Large intestine (tissue), 3 donors: ENCODE measurements around the gene RAI1. TPM values are rescaled to one million over a fixed set of nuclear protein-coding genes. Genes with fewer than 3 reads are reported as not detected.

Experiments
- DNase-seq, 2 donors: peaks; one replicate each; pipeline versions ENCODE4 v3.0.0 to v3.0.0-alpha.2; 2013
- H3K27ac ChIP-seq: one replicate; pipeline ENCODE4 v1.5.1; 2013; ENCODE audit warnings: low read length
- H3K27me3 ChIP-seq: 2 replicates; pipeline ENCODE4 v1.6.1; 2013; ENCODE audit warnings: low read length; ENCODE audit not compliant: control insufficient read depth, insufficient read depth
- H3K36me3 ChIP-seq: 2 replicates; pipeline ENCODE4 v1.6.1; 2013; ENCODE audit warnings: low read length; ENCODE audit not compliant: control insufficient read depth, insufficient read depth
- H3K4me1 ChIP-seq: one replicate; pipeline ENCODE4 v1.6.1; 2013; ENCODE audit warnings: low read length; ENCODE audit not compliant: control insufficient read depth, insufficient read depth
- H3K4me3 ChIP-seq: one replicate; pipeline ENCODE4 v1.5.1; 2013; ENCODE audit warnings: low read length
- H3K9me3 ChIP-seq: one replicate; pipeline ENCODE4 v1.6.1; 2013; ENCODE audit warnings: mild to moderate bottlenecking, low read depth, low read length, moderate library complexity; ENCODE audit not compliant: control insufficient read depth
- WGBS: methylation state at CpG from one replicate; pipeline ENCODE4 v1.1.5; 2013; ENCODE audit warnings: low lambda C conversion rate; ENCODE audit not compliant: insufficient coverage; 5-methylcytosine and 5-hydroxymethylcytosine counted together
- polyA plus RNA-seq: library from polyadenylated mRNA; unstranded; fragments of 120-200 nt; gene quantifications from one replicate; pipeline ENCODE4 v1.2.1, GENCODE V29; 2013

Gene RAI1
- polyA plus RNA-seq, 1 donor: 26.2 TPM

- H3K27ac ChIP-seq: no peak overlapping the region
- H3K4me3 ChIP-seq: no peak overlapping the region
- H3K4me1 ChIP-seq: peaks cover 10% of the 10 kb centered on the region
- peaks cover 16% of the 10 kb centered on the region for H3K36me3 ChIP-seq
- no CpG with 5 or more reads among the region's 7 CpGs for WGBS
- peaks cover 3% of the 10 kb centered on the region for H3K9me3 ChIP-seq
- no peak for DNase-seq
- peaks cover 15% of the 10 kb centered on the region for H3K27me3 ChIP-seq
Observed at GRCh38 chr17:17725752-17726457, 44.6 kb downstream of the RAI1 start.

- peaks cover 3% of the 10 kb centered on the region for H3K9me3 ChIP-seq
- peaks cover 15% of the 10 kb centered on the region for H3K27me3 ChIP-seq
- no peak for DNase-seq
- H3K4me1 ChIP-seq: peaks cover 10% of the 10 kb centered on the region
- peaks cover 18% of the 10 kb centered on the region for H3K36me3 ChIP-seq
- no peak overlapping the region for H3K27ac ChIP-seq
- 73% methylated on average over 4 of the region's 6 CpGs for WGBS
- H3K4me3 ChIP-seq: no peak overlapping the region
Observed at GRCh38 chr17:17726458-17727060, 45.3 kb downstream of the RAI1 start.

- H3K36me3 ChIP-seq: peaks cover 21% of the 10 kb centered on the region
- no peak for DNase-seq
- 100% methylated on average over 1 of the region's 13 CpGs for whole genome bisulfite sequencing
- H3K4me1 ChIP-seq: peaks cover 10% of the 10 kb centered on the region
- no peak overlapping the region for H3K4me3 ChIP-seq
- H3K27me3 ChIP-seq: peaks cover 12% of the 10 kb centered on the region
- H3K27ac ChIP-seq: no peak overlapping the region
- H3K9me3 ChIP-seq: peaks cover 1% of the 10 kb centered on the region
Observed at GRCh38 chr17:17727111-17727659, 45.9 kb downstream of the RAI1 start.

GRCh38 chr17:17728146-17728545 lies 46.9 kb downstream of the RAI1 start:
- WGBS: no CpG with 5 or more reads among the region's 10 CpGs
- Histone ChIP-seq H3K27me3 (peaks cover 5% of the 10 kb centered on the region), H3K4me1 (peaks cover 6% of the 10 kb centered on the region), H3K4me3 (no peak overlapping the region), H3K27ac (no peak overlapping the region), H3K9me3 (no peaks in the 10 kb centered on the region), H3K36me3 (peaks cover 24% of the 10 kb centered on the region)
- DNase-seq: no peak

- H3K9me3 ChIP-seq: no peaks in the 10 kb centered on the region
- peaks cover 3% of the 10 kb centered on the region for H3K27me3 ChIP-seq
- H3K4me3 ChIP-seq: no peak overlapping the region
- WGBS: no CpG with 5 or more reads among the region's 10 CpGs
- H3K36me3 ChIP-seq: peaks cover 24% of the 10 kb centered on the region
- no peak for DNase-seq
- peaks cover 4% of the 10 kb centered on the region for H3K4me1 ChIP-seq
- H3K27ac ChIP-seq: no peak overlapping the region
Observed at GRCh38 chr17:17728550-17729251, 47.4 kb downstream of the RAI1 start.

- no peak overlapping the region for H3K4me3 ChIP-seq
- WGBS: no CpG with 5 or more reads among the region's 5 CpGs
Observed at GRCh38 chr17:17729620-17730249, 48.5 kb downstream of the RAI1 start.

GRCh38 chr17:17730250-17730935 lies 49.1 kb downstream of the RAI1 start:
- Histone ChIP-seq H3K27ac (no peak overlapping the region), H3K36me3 (peaks cover 24% of the 10 kb centered on the region), H3K27me3 (no peaks in the 10 kb centered on the region), H3K9me3 (no peaks in the 10 kb centered on the region), H3K4me1 (no peaks in the 10 kb centered on the region), H3K4me3 (no peak overlapping the region)
- DNase-seq: no peak
- WGBS: no CpG with 5 or more reads among the region's 14 CpGs

More at GRCh38 chr17:17729620-17730249, 48.5 kb downstream of the RAI1 start:
- Histone ChIP-seq H3K27me3 (no peaks in the 10 kb centered on the region), H3K9me3 (no peaks in the 10 kb centered on the region), H3K36me3 (peaks cover 24% of the 10 kb centered on the region), H3K4me1 (no peaks in the 10 kb centered on the region), H3K27ac (no peak overlapping the region)
- DNase-seq: no peak

GRCh38 chr17:17732444-17732843 lies 51.2 kb downstream of the RAI1 start:
- Histone ChIP-seq H3K9me3 (no peaks in the 10 kb centered on the region), H3K27me3 (no peaks in the 10 kb centered on the region), H3K4me3 (no peak overlapping the region), H3K27ac (no peak overlapping the region), H3K36me3 (peaks cover 20% of the 10 kb centered on the region), H3K4me1 (peaks cover 2% of the 10 kb centered on the region)
- WGBS: no CpG with 5 or more reads among the region's 4 CpGs
- no peak for DNase-seq

- peaks cover 2% of the 10 kb centered on the region for H3K9me3 ChIP-seq
- DNase-seq: no peak
- H3K27me3 ChIP-seq: no peaks in the 10 kb centered on the region
- peaks cover 9% of the 10 kb centered on the region for H3K4me1 ChIP-seq
- WGBS: no CpG with 5 or more reads among the region's 9 CpGs
- H3K27ac ChIP-seq: no peak overlapping the region
- peaks cover 16% of the 10 kb centered on the region for H3K36me3 ChIP-seq
- no peak overlapping the region for H3K4me3 ChIP-seq
Observed at GRCh38 chr17:17732892-17733670, 51.8 kb downstream of the RAI1 start.
